SK-N-SH (cell line): ENCODE data around the gene NPTX2. TPM values are rescaled to one million over a fixed set of nuclear protein-coding genes. Genes with fewer than 3 reads are reported as not detected.

Source experiments
- CTCF ChIA-PET: fragments of 300-600, 350-600 bp; formaldehyde crosslinking; extraction: SDS; loops from one replicate; lab custom pipeline; 2021; lab: Yijun Ruan, JAX
- POLR2A ChIA-PET: fragments of 350-600 bp; sonication (Branson Sonifier 250); formaldehyde crosslinking; extraction: SDS; loops from one replicate; lab custom pipeline; 2020; ENCODE audit warnings: antibody characterized with exemption, inconsistent platforms; lab: Yijun Ruan, JAX
- DNase-seq: peaks from one replicate; pipeline ENCODE4 v3.0.0; 2012
- H2AFZ ChIP-seq: fragments of 200-600 bp; sonication (generic); 2 replicates; pipeline ENCODE4 v1.8.1; 2016; ENCODE audit warnings: antibody characterized with exemption, mild to moderate bottlenecking, low read depth
- H3F3A ChIP-seq: fragments of 200-600 bp; sonication (generic); replicated peaks from 2 replicates; pipeline ENCODE3; 2016; ENCODE audit warnings: antibody characterized with exemption, mild to moderate bottlenecking; ENCODE audit not compliant: insufficient read depth
- H3K27ac ChIP-seq, 2 experiments: fragments of 200-500 bp in 1 of 2; fragments of 200-600 bp in 1 of 2; sonication (Bioruptor generic) in 1 of 2; sonication (generic), shearing (Covaris generic) in 1 of 2; 2 replicates each; pipeline versions ENCODE4 v1.5.1 to v1.6.1; 2014 to 2016; ENCODE audit warnings: low read depth in 2 of 2, inconsistent platforms in 1 of 2, low read length in 1 of 2, mild to moderate bottlenecking in 1 of 2, mixed read lengths in 1 of 2
- H3K27me3 ChIP-seq: fragments of 200-600 bp; sonication (generic), shearing (Covaris generic); 2 replicates; pipeline ENCODE4 v1.6.1; 2016; ENCODE audit warnings: mixed run types; ENCODE audit not compliant: insufficient read depth
- H3K36me3 ChIP-seq, 2 experiments: fragments of 200-500 bp in 1 of 2; fragments of 200-600 bp in 1 of 2; sonication (Bioruptor generic) in 1 of 2; sonication (generic) in 1 of 2; replicated peaks in 1 of 2; 2 replicates each; pipeline versions ENCODE3 to v1.5.1; 2014 to 2016; ENCODE audit warnings: low read length in 1 of 2, mild to moderate bottlenecking in 1 of 2; ENCODE audit not compliant: insufficient read depth in 2 of 2, control insufficient read depth in 1 of 2
- H3K4me1 ChIP-seq, 2 experiments: fragments of 200-500 bp in 1 of 2; fragments of 200-600 bp in 1 of 2; sonication (Bioruptor generic) in 1 of 2; sonication (generic), shearing (Covaris generic) in 1 of 2; 2 replicates each; pipeline versions ENCODE4 v1.5.1 to v1.6.1; 2014 to 2016; ENCODE audit warnings: low read depth in 1 of 2, low read length in 1 of 2, mixed run types in 1 of 2; ENCODE audit not compliant: insufficient read depth in 2 of 2, control insufficient read depth in 1 of 2
- H3K4me2 ChIP-seq: fragments of 200-600 bp; sonication (generic), shearing (Covaris generic); 2 replicates; pipeline ENCODE4 v1.6.1; 2017; ENCODE audit warnings: mixed run types
- H3K4me3 ChIP-seq, 2 experiments: fragments of 200-500 bp in 1 of 2; fragments of 200-600 bp in 1 of 2; sonication (Bioruptor generic) in 1 of 2; sonication (generic), shearing (Covaris generic) in 1 of 2; 2 replicates each; pipeline versions ENCODE4 v1.5.1 to v1.8.1; 2014 to 2016; ENCODE audit warnings: low read depth in 2 of 2, inconsistent platforms in 1 of 2, low read length in 1 of 2, mild to moderate bottlenecking in 1 of 2, mixed read lengths in 1 of 2, moderate library complexity in 1 of 2
- H3K79me2 ChIP-seq: fragments of 200-600 bp; sonication (generic); 2 replicates; pipeline ENCODE4 v1.8.1; 2017; ENCODE audit warnings: mild to moderate bottlenecking; ENCODE audit not compliant: insufficient read depth
- H3K9ac ChIP-seq: fragments of 200-600 bp; sonication (generic); 2 replicates; pipeline ENCODE4 v1.6.1; 2017; ENCODE audit warnings: mixed run types
- H3K9me2 ChIP-seq: fragments of 200-600 bp; sonication (generic); 2 replicates; pipeline ENCODE4 v1.6.1; 2017; ENCODE audit warnings: mixed run types
- H3K9me3 ChIP-seq: fragments of 200-600 bp; sonication (generic); 2 replicates; pipeline ENCODE4 v1.6.1; 2017; ENCODE audit warnings: mixed run types, mild to moderate bottlenecking, moderate library complexity
- H4K20me1 ChIP-seq: fragments of 200-600 bp; sonication (generic); 2 replicates; pipeline ENCODE4 v1.6.1; 2017; ENCODE audit warnings: mild to moderate bottlenecking, mixed run types; ENCODE audit not compliant: insufficient read depth
- CHD2 ChIP-seq: fragments of 150-350 bp; IDR thresholded peaks from 2 replicates; pipeline ENCODE4 v1.6.1; 2018; ENCODE audit warnings: low read length; ENCODE audit not compliant: partially characterized antibody
- EP300 ChIP-seq, 2 experiments: IDR thresholded peaks; 2 replicates each; pipeline versions ENCODE4 v1.4.0 to v1.6.1; 2012; ENCODE audit warnings: borderline replicate concordance in 1 of 2, low read depth in 1 of 2, low read length in 1 of 2
- FOSL2 ChIP-seq: IDR thresholded peaks from 2 replicates; pipeline ENCODE4 v1.4.0; 2012; ENCODE audit warnings: low read depth, mild to moderate bottlenecking, moderate library complexity, borderline replicate concordance
- GATA2 ChIP-seq: sonication (generic); formaldehyde crosslinking; IDR thresholded peaks from 2 replicates; pipeline ENCODE4 v1.5.0; 2020; ENCODE audit warnings: mild to moderate bottlenecking, missing genetic modification reagents
- JUND ChIP-seq: IDR thresholded peaks from 2 replicates; pipeline ENCODE4 v1.4.0; 2012
- MXI1 ChIP-seq: IDR thresholded peaks from 2 replicates; pipeline ENCODE4 v1.6.1; 2012; ENCODE audit warnings: mild to moderate bottlenecking, low read depth, low read length, improper control_type of control experiment
- RFX5 ChIP-seq: IDR thresholded peaks from 2 replicates; pipeline ENCODE4 v1.6.1; 2012; ENCODE audit warnings: mild to moderate bottlenecking, improper control_type of control experiment, low read length
- RXRA ChIP-seq: IDR thresholded peaks from 2 replicates; pipeline ENCODE4 v1.4.0; 2012; ENCODE audit warnings: low read depth, mild to moderate bottlenecking, borderline replicate concordance
- SIN3A ChIP-seq: IDR thresholded peaks from 2 replicates; pipeline ENCODE4 v1.6.1; 2012; ENCODE audit warnings: low read depth, mild to moderate bottlenecking, low read length, moderate library complexity, borderline replicate concordance
- TEAD4 ChIP-seq: IDR thresholded peaks from 2 replicates; pipeline ENCODE4 v1.4.0; 2012; ENCODE audit warnings: mild to moderate bottlenecking, borderline replicate concordance; ENCODE audit not compliant: insufficient read depth
- YY1 ChIP-seq: IDR thresholded peaks from 2 replicates; pipeline ENCODE4 v1.4.0; 2012; ENCODE audit warnings: low read depth, mild to moderate bottlenecking
- WGBS: methylation state at CpG from one replicate; pipeline ENCODE4 v1.1.6; 2017; ENCODE audit warnings: low lambda C conversion rate; 5-methylcytosine and 5-hydroxymethylcytosine counted together
- polyA plus RNA-seq, 3 experiments: library from polyadenylated mRNA; depleted of rRNA; stranded (reverse); fragments of >200 nt; gene quantifications; 2 replicates each; pipeline ENCODE4 v1.2.3, GENCODE V29; 2012
- TF ChIP-seq, protein P1 (sequence below): IDR thresholded peaks from 2 replicates; pipeline ENCODE4 v1.4.0; 2012; ENCODE audit warnings: low read depth, borderline replicate concordance
- TF ChIP-seq, protein P2 (sequence below): fragments of 200-600 bp; sonication (generic); IDR thresholded peaks from 2 replicates; pipeline ENCODE4 v1.6.1; 2017; ENCODE audit warnings: antibody characterized with exemption, mild to moderate bottlenecking, moderate library complexity
- TF ChIP-seq, protein P3 (sequence below): IDR thresholded peaks from 2 replicates; pipeline ENCODE4 v1.4.0; 2012; ENCODE audit warnings: low read depth, borderline replicate concordance

The NPTX2 gene
- polyA plus RNA-seq, 1 of the 3 experiments (the other 2 are of a cell fraction) = 0.41 TPM

DNA sequence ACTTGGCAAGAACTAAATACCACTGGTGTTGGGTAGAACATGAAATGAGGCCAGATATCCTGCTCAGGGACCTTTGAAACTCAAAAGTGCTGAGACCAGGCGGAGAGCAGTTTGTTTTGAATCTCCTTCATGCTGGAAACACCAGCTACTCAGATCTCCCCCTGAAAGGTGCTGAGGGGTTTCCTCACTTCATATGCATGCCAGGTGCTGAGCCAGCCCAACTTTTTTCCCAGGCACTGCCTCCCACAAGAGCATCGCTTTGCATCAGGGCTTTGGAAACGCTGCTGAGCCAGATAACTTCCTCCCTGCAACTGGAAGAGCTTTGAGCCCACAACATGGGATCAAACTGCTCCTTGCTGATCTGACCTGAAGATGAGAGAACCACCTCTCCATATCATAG is 13.7 kb downstream of the NPTX2 start (continued):
- TF ChIP-seq RFX5 (no peak), MXI1 (no peak)
- TF ChIP-seq, protein P1, sequence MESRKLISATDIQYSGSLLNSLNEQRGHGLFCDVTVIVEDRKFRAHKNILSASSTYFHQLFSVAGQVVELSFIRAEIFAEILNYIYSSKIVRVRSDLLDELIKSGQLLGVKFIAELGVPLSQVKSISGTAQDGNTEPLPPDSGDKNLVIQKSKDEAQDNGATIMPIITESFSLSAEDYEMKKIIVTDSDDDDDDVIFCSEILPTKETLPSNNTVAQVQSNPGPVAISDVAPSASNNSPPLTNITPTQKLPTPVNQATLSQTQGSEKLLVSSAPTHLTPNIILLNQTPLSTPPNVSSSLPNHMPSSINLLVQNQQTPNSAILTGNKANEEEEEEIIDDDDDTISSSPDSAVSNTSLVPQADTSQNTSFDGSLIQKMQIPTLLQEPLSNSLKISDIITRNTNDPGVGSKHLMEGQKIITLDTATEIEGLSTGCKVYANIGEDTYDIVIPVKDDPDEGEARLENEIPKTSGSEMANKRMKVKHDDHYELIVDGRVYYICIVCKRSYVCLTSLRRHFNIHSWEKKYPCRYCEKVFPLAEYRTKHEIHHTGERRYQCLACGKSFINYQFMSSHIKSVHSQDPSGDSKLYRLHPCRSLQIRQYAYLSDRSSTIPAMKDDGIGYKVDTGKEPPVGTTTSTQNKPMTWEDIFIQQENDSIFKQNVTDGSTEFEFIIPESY = no peak

DNA sequence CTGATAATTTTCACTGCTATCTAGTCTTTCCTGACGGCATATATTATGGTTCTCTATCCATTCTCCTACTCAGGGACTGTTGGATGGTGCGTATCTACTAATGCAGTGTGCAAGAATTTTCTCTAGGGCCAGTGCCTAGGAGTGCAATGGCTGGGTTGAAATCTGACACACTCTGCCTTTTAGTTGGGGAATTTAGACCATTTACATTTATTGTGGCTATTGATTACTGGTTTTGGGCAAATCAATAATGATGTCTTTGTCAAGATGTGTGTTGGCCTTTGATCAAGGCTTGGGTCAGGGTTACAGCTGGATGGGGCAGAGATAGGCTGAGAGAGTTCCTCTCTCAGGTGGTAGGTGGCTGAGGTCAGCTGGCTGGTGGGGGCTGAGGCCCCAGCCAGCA is 21.8 kb downstream of the NPTX2 start:
- no peaks in the 10 kb centered on the region for H3K27me3 ChIP-seq
- POLR2A ChIA-PET = interaction anchor here (1.1 kb wide), 1 partner anchor 17 kb away, joined by 4 read pairs; no protein-coding TSS in a partner anchor
- WGBS = 25% methylated on average over 2 of the region's 2 CpGs
- H3K9me2 ChIP-seq = no peaks in the 10 kb centered on the region
- H3K36me3 ChIP-seq = no peaks in the 10 kb centered on the region
- H3K4me1 ChIP-seq = no peaks in the 10 kb centered on the region; a peak in 1 of 4 replicates
- no peak overlapping the region for H2AFZ ChIP-seq
- H4K20me1 ChIP-seq = no peaks in the 10 kb centered on the region
- no peak overlapping the region for H3K4me2 ChIP-seq
- no peaks in the 10 kb centered on the region for H3F3A ChIP-seq
- CTCF ChIA-PET = interaction anchor here (0.8 to 1.6 kb wide), 3 partner anchors 14 to 202 kb away, joined by 3 to 8 read pairs (median 3); no protein-coding TSS in a partner anchor
- H3K9me3 ChIP-seq = no peaks in the 10 kb centered on the region
- H3K79me2 ChIP-seq = no peaks in the 10 kb centered on the region
- no peak overlapping the region for H3K4me3 ChIP-seq
- no peak overlapping the region for H3K9ac ChIP-seq
- TF ChIP-seq CHD2 = no peak
- no peak for TF ChIP-seq RXRA
- TF ChIP-seq RFX5 = no peak
- TF ChIP-seq GATA2 (CRISPR knock-in tag) = no peak
- TF ChIP-seq EP300 (IDR thresholded peaks at IDR 0.05; ENCODE audit: borderline replicate concordance in 1 of 2, low read depth in 1 of 2, low read length in 1 of 2) = no peak
- TF ChIP-seq, protein P1 = no peak
- TF ChIP-seq FOSL2 = no peak
- no peak for DNase-seq
- no peak overlapping the region for H3K27ac ChIP-seq

DNA sequence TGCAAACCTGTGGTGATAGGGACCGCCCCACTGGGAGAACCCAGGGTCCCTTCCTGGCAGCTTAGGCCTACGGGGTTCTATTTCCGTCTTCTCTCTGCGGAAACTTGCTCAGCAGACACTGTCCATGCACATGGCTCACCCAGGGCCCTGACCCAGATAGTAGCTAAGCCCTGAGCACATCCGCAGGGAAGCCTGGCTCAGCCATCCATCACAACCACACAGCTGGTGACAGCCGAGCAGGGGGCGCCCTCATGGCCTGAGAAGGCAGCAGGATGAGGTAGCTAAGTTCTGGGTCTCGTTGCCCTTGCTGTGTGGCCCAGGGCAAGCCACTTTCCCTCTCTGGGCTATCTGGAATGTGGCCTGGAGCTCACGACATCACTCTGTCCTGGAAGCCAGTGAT is 23.3 kb downstream of the NPTX2 start:
- Histone ChIP-seq H3K4me1 (no peaks in the 10 kb centered on the region; a peak in 1 of 4 replicates), H3K36me3 (no peaks in the 10 kb centered on the region), H2AFZ (no peak overlapping the region), H3K79me2 (no peaks in the 10 kb centered on the region), H3K9ac (no peak overlapping the region), H3F3A (no peaks in the 10 kb centered on the region), H3K27ac (no peak overlapping the region), H3K4me3 (no peak overlapping the region)
- TF ChIP-seq SIN3A (no peak), GATA2 (CRISPR knock-in tag) (no peak), EP300 (IDR thresholded peaks at IDR 0.05; ENCODE audit: borderline replicate concordance in 1 of 2, low read depth in 1 of 2, low read length in 1 of 2) (no peak), YY1 (no peak), TEAD4 (no peak), JUND (no peak)
- TF ChIP-seq, protein P2, sequence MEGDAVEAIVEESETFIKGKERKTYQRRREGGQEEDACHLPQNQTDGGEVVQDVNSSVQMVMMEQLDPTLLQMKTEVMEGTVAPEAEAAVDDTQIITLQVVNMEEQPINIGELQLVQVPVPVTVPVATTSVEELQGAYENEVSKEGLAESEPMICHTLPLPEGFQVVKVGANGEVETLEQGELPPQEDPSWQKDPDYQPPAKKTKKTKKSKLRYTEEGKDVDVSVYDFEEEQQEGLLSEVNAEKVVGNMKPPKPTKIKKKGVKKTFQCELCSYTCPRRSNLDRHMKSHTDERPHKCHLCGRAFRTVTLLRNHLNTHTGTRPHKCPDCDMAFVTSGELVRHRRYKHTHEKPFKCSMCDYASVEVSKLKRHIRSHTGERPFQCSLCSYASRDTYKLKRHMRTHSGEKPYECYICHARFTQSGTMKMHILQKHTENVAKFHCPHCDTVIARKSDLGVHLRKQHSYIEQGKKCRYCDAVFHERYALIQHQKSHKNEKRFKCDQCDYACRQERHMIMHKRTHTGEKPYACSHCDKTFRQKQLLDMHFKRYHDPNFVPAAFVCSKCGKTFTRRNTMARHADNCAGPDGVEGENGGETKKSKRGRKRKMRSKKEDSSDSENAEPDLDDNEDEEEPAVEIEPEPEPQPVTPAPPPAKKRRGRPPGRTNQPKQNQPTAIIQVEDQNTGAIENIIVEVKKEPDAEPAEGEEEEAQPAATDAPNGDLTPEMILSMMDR = no peak
- TF ChIP-seq, protein P3, sequence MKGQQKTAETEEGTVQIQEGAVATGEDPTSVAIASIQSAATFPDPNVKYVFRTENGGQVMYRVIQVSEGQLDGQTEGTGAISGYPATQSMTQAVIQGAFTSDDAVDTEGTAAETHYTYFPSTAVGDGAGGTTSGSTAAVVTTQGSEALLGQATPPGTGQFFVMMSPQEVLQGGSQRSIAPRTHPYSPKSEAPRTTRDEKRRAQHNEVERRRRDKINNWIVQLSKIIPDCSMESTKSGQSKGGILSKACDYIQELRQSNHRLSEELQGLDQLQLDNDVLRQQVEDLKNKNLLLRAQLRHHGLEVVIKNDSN = no peak
- TF ChIP-seq, all 33 proteins: peak for 0
- DNase-seq = no peak
- 20% methylated on average over 8 of the region's 9 CpGs for WGBS
- Histone ChIP-seq H4K20me1 (no peaks in the 10 kb centered on the region), H3K9me2 (no peaks in the 10 kb centered on the region), H3K27me3 (no peaks in the 10 kb centered on the region), H3K9me3 (no peaks in the 10 kb centered on the region), H3K4me2 (no peak overlapping the region)
- ChIA-PET POLR2A (interaction anchor here (0.6 to 0.7 kb wide), 2 partner anchors 9 to 72 kb away, joined by 3 read pairs; no protein-coding TSS in a partner anchor), CTCF (interaction anchor here (1.0 to 1.6 kb wide), 6 partner anchors 12 to 197 kb away, joined by 3 to 8 read pairs (median 4); no protein-coding TSS in a partner anchor)
